MV-4-11 (cell line): ENCODE measurements around the gene ARID5B.
A peak's percentile ranks its signal among the peaks of the same experiment; 100 is the strongest.

Source experiments
- DNase-seq: peaks from one replicate; lab custom pipeline; 2025; lab: John Stamatoyannopoulos, UW

ARID5B gene

GRCh38 chr10:62033125-62033524, 131.6 kb downstream of the ARID5B start:
- DNase-seq, result no peak

DNA sequence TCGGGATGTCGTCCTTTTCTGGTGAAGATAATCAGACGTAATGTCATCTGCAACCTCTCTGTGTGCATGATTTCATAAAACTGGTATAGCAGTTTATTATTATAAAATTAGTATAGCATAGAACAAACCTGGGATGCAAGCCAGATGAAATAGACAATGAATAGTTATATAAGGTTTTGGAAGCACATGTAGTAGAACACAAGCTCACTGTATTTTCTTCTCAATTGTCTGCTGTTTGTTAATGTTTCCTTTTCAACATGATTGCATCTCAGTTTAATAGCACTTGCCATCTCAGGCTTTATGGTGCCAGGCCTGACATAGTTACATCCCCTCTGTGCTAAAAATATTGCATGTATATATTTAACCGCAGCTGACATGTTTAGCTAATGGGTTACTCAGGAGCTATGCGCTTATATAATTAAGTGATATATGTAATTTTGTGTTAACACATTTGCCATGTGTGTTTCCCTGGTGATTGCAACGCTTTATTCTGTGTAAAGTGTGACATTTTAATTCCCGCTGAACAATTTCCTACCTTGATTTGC, 132.7 kb downstream of the ARID5B start:
- no peak for DNase-seq

DNA sequence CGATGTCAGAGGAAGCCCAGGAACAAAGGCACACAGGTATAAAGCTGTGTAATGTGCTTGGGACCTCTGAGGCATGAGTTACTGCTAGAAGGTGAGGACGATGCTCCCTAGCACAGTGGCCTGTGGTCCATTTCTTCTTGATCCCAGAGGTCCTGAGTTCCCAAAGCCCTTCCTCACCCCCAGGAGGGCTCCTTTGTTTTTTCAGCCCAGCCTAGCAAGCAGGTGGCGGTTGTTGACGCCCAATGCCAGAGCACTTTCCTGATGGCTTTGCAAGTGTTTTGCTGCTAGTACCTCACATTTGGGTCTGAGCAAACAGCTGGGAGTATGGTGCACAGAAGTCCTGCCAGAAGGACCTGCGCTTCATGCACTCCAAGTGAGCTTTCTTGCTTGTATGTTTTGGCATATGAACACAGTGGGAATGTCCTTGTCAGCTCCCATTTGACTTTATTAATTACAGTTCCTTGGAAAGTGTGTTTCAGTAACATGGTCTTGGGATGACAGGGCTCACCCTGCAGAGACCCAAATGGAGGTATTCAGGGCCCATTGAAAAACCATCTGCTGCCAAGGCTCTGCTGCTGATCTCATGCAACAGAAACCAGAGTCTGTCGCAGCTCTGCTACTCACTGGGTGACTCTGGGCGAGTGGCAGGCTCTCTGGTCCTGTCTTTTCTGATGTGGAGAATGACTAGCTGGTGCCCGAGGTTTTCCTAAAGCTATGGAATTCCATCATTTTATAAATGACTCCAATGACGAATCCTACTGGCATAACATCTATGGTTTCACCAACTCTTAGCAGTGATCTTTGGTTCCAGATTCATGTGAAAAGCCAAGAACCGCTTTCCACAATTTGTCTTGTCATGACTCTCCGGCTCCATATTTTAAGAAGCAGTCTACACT, 134.9 kb downstream of the ARID5B start:
- DNase-seq, result no peak

DNA sequence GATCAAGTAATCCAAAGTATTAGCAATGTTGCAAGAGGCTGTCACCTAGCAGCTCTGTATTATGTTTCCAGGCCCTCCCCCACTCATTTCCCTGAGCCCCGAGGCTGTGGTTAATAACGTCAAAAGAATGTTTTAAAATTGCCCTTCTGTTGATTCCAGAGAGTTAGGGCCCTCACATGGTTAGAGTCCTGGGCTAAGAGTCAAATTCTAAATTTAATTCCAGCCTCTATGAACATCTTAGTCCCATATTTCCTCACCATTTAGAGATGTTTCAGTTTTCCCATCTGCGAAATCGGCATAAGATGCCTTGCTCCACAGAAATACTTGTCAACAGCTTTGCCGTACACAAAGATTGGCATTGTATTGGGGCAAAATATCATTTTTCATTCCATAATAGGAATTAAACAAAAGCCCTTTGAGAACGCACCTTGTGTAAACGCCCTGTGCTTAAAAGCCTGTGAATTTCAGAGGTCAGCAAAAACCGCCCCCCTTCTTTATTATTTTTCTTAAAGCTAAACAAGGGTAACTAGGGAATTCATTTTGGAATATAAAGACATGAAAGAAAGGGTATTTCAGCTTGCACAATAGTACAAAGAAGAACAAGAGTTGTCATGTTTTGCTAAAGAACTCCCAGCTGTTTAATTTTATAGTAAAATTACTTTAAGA, 135.8 kb downstream of the ARID5B start:
- no peak for DNase-seq

DNA sequence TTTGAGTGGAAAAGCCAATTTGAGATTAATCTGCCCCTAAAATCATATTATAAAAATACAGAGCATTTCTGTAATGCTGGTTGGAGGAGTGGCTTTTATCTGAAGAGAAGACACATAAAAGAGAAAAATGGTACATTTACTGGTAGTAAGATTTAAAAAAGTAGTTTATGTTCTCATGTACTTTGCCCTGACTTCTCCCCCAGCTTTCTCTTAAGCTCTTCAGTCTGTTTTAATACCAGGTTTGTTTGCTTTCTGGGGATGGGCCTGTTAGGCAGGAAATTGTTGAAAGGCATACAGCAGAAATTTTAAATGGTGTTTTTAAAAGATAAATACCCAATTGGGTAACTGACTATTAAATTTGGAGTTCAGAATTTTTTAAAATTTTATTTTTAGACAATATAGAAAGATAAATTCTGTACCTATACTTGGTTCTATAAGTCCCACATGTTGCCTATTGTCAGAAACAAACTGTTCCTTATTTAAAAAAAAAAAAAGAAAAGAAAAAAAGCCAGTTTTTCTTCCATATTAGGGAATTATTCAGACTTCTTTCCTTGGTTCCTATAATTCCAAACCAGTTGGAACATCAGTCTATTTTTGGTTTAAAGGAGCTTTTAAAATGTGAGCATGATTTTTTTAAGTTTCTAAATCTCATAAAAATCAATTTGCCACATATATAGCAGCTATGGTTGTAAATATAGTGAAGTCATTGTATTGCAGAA, 136.6 kb downstream of the ARID5B start:
- no peak for DNase-seq

DNA sequence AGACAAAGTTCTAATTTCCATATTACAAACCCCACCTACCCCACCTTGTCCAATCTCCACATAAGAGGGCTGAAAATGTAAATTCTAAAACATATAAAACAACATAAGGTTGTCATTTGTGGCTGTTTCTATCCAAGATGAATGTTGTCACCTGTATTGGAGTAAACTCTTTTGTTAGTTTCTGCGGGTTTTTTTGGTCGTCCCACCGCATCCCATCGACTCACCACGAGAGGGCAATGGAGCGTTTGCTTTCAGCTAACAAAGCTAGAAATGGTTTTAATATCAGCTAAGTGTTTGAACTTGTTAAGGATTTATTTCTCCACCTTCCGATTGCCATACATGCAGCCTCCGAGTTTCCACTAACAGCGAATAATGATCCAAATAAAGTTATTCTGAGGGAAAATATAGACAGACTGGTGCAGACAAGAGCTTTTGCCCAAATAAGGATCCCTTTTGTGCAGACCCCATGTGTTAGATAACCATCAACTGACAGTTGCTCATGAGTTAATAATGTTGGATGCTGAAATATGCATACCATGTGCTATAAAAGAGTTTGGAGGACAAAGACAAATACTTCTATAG, 137.2 kb downstream of the ARID5B start:
- peak; percentile 60 for DNase-seq

- DNase-seq, result no peak
Observed at GRCh38 chr10:62039954-62040353, 138.5 kb downstream of the ARID5B start.

DNA sequence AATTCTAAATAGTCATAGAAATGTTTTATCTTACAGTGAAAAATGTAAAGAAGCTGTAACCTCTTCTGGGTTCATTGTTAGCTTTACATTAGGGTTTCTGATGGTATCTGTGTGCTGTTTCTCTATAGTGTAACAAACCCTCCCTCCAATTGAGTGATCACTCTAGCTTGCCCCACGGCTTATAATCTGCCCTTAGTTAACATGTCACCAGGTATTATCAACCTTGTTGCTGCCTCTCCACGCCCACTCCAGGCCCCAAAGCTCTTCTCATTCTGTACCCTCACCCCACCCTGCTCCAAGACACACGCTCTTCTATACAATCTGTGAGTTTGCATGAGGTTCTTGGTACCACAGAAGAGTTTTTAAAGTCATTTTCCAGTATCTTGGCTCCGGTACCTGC, 139.4 kb downstream of the ARID5B start:
- no peak for DNase-seq

- no peak for DNase-seq
Observed at GRCh38 chr10:62043421-62044021, 142.0 kb downstream of the ARID5B start.

GRCh38 chr10:62044566-62044965, 143.1 kb downstream of the ARID5B start:
- DNase-seq, result no peak

- DNase-seq, result peak; percentile 85
Observed at GRCh38 chr10:62045765-62046521, 144.4 kb downstream of the ARID5B start.

DNA sequence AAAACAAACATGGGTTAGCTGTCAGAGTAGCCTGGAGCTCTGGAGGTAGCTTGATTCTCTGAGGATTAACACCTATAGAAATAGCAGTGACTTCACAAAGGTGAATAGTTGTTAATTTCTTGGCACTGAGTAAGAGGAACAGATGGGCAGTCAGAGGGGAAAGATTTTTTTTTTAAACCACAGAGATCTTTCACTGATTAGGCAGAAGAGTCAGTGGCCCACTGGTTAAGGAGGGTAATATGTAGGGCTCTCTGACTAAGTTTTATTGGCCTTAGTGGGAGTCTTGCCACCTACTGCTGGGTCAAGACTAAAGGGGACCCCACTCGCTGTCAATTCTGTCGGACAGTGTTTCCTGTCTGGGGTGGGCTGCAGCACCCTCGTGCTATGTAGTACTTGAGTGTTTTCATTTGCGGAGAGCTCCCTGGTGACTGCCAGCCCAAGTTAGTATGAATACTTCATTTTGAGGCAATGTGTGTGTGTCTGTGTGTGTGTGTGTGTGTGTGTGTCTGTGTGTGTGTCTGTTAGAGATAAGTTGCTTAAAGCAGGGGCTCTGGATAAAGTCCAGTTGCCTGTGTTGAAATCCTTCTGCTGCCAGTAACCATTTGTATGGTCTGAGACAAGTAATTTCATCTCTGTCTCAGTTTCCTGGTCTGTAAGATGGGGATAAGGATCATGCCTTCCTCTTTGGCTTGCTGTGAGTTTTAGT, 145.2 kb downstream of the ARID5B start:
- DNase-seq, result peak; percentile 62

DNA sequence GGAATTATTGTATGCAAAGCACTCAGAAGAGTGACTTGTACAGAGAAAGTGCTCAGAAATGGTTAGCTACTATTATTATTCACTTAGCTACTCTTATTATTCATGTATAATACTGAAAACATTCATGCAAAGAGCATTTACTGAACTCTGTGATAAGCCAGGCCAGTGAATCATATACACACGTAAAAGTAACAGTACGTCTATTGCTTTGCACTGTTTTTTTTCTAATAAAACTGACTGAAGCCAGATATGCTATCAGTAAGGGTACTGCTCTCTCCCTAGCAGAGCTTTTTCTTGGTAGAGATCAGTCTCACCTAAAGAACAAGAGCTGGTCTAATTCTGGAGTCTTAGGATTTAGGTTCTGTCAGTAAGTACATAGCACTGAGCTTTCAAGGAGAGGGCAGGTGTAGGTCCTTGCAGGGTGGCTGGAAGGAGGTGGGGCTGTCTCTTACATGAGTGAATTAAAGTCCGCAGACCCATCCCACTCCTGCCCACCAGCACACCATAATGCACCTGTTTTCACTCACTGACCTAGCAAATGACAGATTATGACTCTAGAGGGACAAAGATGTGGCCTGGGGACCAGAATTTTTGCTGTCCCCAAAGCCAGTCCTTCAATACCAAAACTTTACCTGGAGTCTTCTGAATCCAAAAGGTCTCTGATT, 145.9 kb downstream of the ARID5B start:
- no peak for DNase-seq

DNA sequence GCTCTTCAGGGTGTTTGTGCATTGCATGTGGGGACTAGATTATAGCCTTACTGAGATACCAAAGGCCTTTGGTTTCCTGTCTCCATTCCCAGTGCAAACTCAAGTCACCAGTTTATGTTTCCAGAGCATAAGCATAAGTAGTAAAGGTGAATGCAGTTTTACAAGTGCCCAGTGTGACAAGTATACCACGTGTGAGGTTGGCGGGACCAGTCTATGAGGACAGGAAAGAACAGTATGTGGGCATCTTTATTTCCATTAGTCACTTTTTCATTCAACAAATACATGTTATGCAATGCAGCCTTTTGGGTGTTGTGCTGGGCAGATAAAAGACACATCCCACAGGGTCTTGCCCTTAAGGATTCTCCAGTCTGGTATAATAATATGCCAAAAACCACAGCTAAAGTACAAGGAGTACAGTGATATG, 146.5 kb downstream of the ARID5B start:
- DNase-seq, result no peak

DNA sequence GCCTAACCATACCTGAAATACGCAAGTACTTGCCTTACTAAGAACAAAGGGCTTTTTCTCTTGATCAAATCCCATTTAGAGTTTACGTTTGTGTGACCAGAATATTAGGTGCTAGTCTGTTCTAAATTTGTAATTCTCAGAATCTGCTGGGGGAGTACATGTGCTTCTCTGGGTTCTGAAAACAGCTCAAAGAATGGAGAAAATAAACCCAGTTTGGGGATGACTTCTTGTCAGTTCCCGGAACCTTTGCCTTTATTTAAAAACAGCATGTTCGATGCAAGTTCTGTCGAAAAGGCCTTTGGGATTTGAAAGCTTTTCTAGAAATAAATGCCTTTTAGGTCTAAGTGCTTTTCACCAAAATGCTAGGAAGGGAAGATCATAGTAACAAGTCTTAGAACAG, 147.0 kb downstream of the ARID5B start:
- no peak for DNase-seq

GRCh38 chr10:62048919-62049623, 147.6 kb downstream of the ARID5B start:
- DNase-seq, result no peak

- no peak for DNase-seq
Observed at GRCh38 chr10:62049624-62050345, 148.3 kb downstream of the ARID5B start.

DNA sequence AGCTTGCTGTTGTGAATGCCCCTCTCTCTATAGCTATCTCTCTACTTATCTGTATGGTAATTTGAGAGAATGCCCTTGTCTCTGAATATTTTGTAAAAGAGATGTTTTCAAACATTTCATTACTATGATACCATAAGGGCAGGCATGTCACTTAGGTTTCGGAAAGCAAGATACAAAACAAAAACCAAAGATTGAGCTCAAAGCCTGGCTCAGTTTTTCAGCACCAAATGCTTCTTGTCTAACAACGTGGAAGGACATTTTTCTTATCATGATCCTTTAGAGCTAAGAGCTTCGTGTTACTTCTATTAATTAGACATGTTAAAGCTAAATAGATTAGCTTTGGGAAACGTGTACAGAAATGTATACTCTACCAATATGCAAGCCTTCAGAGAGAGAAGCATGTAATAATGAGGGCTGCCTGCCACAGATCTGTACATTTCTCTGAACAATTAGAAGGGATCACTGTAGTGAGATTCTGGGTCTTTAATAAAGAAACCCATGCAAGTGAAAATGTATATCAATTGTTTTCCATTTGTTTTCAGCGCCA, 148.9 kb downstream of the ARID5B start:
- no peak for DNase-seq
